ENCODE results near the gene CACNA1I. TPM values are rescaled to one million over a fixed set of nuclear protein-coding genes. Genes with fewer than 3 reads are reported as not detected.

CACNA1I gene
- total and polyA plus RNA-seq, 2 donors (not counting 1 experiment from before 2014, with no cell fraction given) = 0.07 to 0.25 TPM

GRCh38 chr22:39558254-39558727, 12.3 kb upstream of the CACNA1I start:
- CTCF ChIA-PET = interaction anchor here (0.9 to 7.6 kb wide), 3 partner anchors 175 to 466 kb away, joined by 3 to 68 read pairs (median 4); no protein-coding TSS in a partner anchor
- Mint-ChIP-seq H3K27ac (no peak overlapping the region), H3K4me3 (peak overlapping the region; percentile 70), H3K27me3 (peaks cover 46% of the 10 kb centered on the region), H3K9me3 (ENCODE audit: insufficient read depth) (no peaks in the 10 kb centered on the region), H3K4me1 (peaks cover 10% of the 10 kb centered on the region)
- ATAC-seq (ENCODE audit: low read depth) (no peak), DNase-seq (no peak)
- Histone ChIP-seq H3K4me3 (ENCODE audit: control extremely low read depth in 1 of 5, extremely low read depth in 1 of 5, insufficient read depth in 1 of 5, low read depth in 2 of 5, low read length in 4 of 5) (no peak overlapping the region), H3K4me2 (replicated peaks; ENCODE audit: low read depth, low read length, poor library complexity, severe bottlenecking) (peak overlapping the region; percentile 58), H3K4me1 (ENCODE audit: control insufficient read depth in 2 of 2, insufficient read depth in 2 of 2, low read length in 2 of 2) (peaks cover 8 to 16% of the 10 kb centered on the region in 2 donors), H3K9me3 (ENCODE audit: control extremely low read depth in 1 of 3, control insufficient read depth in 2 of 3, insufficient read depth in 1 of 3, low read length in 2 of 3) (peaks cover 0 to 3% (median 0%) of the 10 kb centered on the region in 3 donors), H3K36me3 (replicated peaks in 1 of 2; ENCODE audit: control extremely low read depth in 1 of 2, control insufficient read depth in 1 of 2, extremely low read depth in 1 of 2, insufficient read depth in 2 of 2, low read length in 1 of 2) (no peaks in the 10 kb centered on the region), H3K9ac (ENCODE audit: low read length) (no peak overlapping the region), H3K79me2 (ENCODE audit: control insufficient read depth, insufficient read depth, low read length) (no peaks in the 10 kb centered on the region), H2AFZ (ENCODE audit: insufficient read depth, low read depth, low read length, poor library complexity, severe bottlenecking) (no peak overlapping the region), H3K27me3 (replicated peaks in 1 of 4; ENCODE audit: control extremely low read depth in 1 of 4, control insufficient read depth in 3 of 4, insufficient read depth in 4 of 4, low read length in 3 of 4) (peaks cover 0 to 58% (median 27%) of the 10 kb centered on the region in 4 experiments), H4K20me1 (ENCODE audit: control insufficient read depth, insufficient read depth, low read length, poor library complexity, severe bottlenecking) (no peaks in the 10 kb centered on the region), H3K27ac (ENCODE audit: low read length in 2 of 2) (no peak overlapping the region)
- TF ChIP-seq CTCF (IDR thresholded peaks at IDR 0.05) (no peak), EZH2 (IDR thresholded peaks at IDR 0.05; ENCODE audit: borderline replicate concordance, insufficient read depth, low read depth, low read length, poor library complexity, severe bottlenecking) (peak; percentile 61)
- 19% methylated on average over 33 of the region's 34 CpGs for WGBS (ENCODE audit: insufficient coverage)
- POLR2A ChIA-PET = interaction anchor here (0.7 to 0.9 kb wide), 2 partner anchors 22 to 886 kb away, joined by 3 to 4 read pairs; no protein-coding TSS in a partner anchor
- intact Hi-C loops (cut with micrococcal nuclease) = no loop called here

- POLR2A ChIA-PET = interaction anchor here (0.7 to 0.9 kb wide), 2 partner anchors 22 to 885 kb away, joined by 3 to 4 read pairs; no protein-coding TSS in a partner anchor
- H3K4me3 ChIP-seq (ENCODE audit: control extremely low read depth in 1 of 5, extremely low read depth in 1 of 5, insufficient read depth in 1 of 5, low read depth in 2 of 5, low read length in 4 of 5) = no peak overlapping the region
- peaks cover 0 to 3% (median 0%) of the 10 kb centered on the region in 3 donors for H3K9me3 ChIP-seq (ENCODE audit: control extremely low read depth in 1 of 3, control insufficient read depth in 2 of 3, insufficient read depth in 1 of 3, low read length in 2 of 3)
- H3K36me3 ChIP-seq (replicated peaks in 1 of 2; ENCODE audit: control extremely low read depth in 1 of 2, control insufficient read depth in 1 of 2, extremely low read depth in 1 of 2, insufficient read depth in 2 of 2, low read length in 1 of 2) = no peaks in the 10 kb centered on the region
- H3K79me2 ChIP-seq (ENCODE audit: control insufficient read depth, insufficient read depth, low read length) = no peaks in the 10 kb centered on the region
- TF ChIP-seq EZH2 (IDR thresholded peaks at IDR 0.05; ENCODE audit: borderline replicate concordance, insufficient read depth, low read depth, low read length, poor library complexity, severe bottlenecking) (no peak), CTCF (IDR thresholded peaks at IDR 0.05) (no peak)
- H3K27me3 ChIP-seq (replicated peaks in 1 of 4; ENCODE audit: control extremely low read depth in 1 of 4, control insufficient read depth in 3 of 4, insufficient read depth in 4 of 4, low read length in 3 of 4) = peaks cover 0 to 57% (median 27%) of the 10 kb centered on the region in 4 experiments
- Mint-ChIP-seq H3K4me1 (peaks cover 10% of the 10 kb centered on the region), H3K9me3 (ENCODE audit: insufficient read depth) (no peaks in the 10 kb centered on the region), H3K27ac (no peak overlapping the region), H3K27me3 (peaks cover 45% of the 10 kb centered on the region), H3K4me3 (peak overlapping the region; percentile 12)
- H3K4me2 ChIP-seq (replicated peaks; ENCODE audit: low read depth, low read length, poor library complexity, severe bottlenecking) = no peak overlapping the region
- WGBS (ENCODE audit: insufficient coverage) = 92% methylated on average over 14 of the region's 14 CpGs
- no peaks in the 10 kb centered on the region for H4K20me1 ChIP-seq (ENCODE audit: control insufficient read depth, insufficient read depth, low read length, poor library complexity, severe bottlenecking)
- CTCF ChIA-PET = interaction anchor here (0.7 to 7.6 kb wide), 4 partner anchors 31 to 465 kb away, joined by 3 to 68 read pairs (median 4); no protein-coding TSS in a partner anchor
- peaks cover 8 to 16% of the 10 kb centered on the region in 2 donors for H3K4me1 ChIP-seq (ENCODE audit: control insufficient read depth in 2 of 2, insufficient read depth in 2 of 2, low read length in 2 of 2)
- H2AFZ ChIP-seq (ENCODE audit: insufficient read depth, low read depth, low read length, poor library complexity, severe bottlenecking) = no peak overlapping the region
- H3K27ac ChIP-seq (ENCODE audit: low read length in 2 of 2) = no peak overlapping the region
- DNase-seq (no peak), ATAC-seq (ENCODE audit: low read depth) (no peak)
- intact Hi-C loops (cut with micrococcal nuclease) = no loop called here
- no peak overlapping the region for H3K9ac ChIP-seq (ENCODE audit: low read length)
These were observed 11.6 kb upstream of the CACNA1I start for GRCh38 chr22:39558950-39559349.

Measured in B cell (primary cell).